ENCODE results near the gene TBX1.

GRCh38 chr22:19779685-19780268 is 19.2 kb downstream of the TBX1 start:
- TF ChIP-seq CTCF (IDR thresholded peaks at IDR 0.05) (no peak), POLR2A (IDR thresholded peaks at IDR 0.05) (no peak)
